Esophagus muscularis mucosa (tissue), 4 donors: ENCODE data around the gene PLK3. TPM values are rescaled to one million over a fixed set of nuclear protein-coding genes. Genes with fewer than 3 reads are reported as not detected.

Experiments
- DNase-seq: peaks from one replicate; pipeline ENCODE4 v3.0.0-alpha.2; 2017; ENCODE audit errors: extremely low spot score
- H3K27ac ChIP-seq, 4 donors: fragments of 200-600 bp; sonication (generic); replicated peaks in 1 of 4; 1 replicate in 3 of 4; 2 replicates in 1 of 4; pipeline ENCODE4 v1.5.1; 2016 to 2019; ENCODE audit warnings: mild to moderate bottlenecking in 1 of 4
- H3K27me3 ChIP-seq, 4 donors: fragments of 200-600 bp; sonication (generic); one replicate each; pipeline versions ENCODE4 v1.5.1 to v1.6.0; 2016 to 2019
- H3K36me3 ChIP-seq, 4 donors: fragments of 200-600 bp; sonication (generic); one replicate each; pipeline ENCODE4 v1.5.1; 2016 to 2019
- H3K4me1 ChIP-seq, 4 donors: fragments of 200-600 bp; sonication (generic); one replicate each; pipeline ENCODE4 v1.5.1; 2016 to 2019
- H3K4me3 ChIP-seq, 4 donors: fragments of 200-600 bp; sonication (generic); 1 replicate in 2 of 4; 2 replicates in 2 of 4; pipeline ENCODE4 v1.5.1; 2016 to 2019; ENCODE audit warnings: mild to moderate bottlenecking in 4 of 4, moderate library complexity in 1 of 4
- H3K9me3 ChIP-seq, 4 donors: fragments of 200-600 bp; sonication (generic); 1 replicate in 3 of 4; 2 replicates in 1 of 4; pipeline ENCODE4 v1.5.1; 2016 to 2019
- CTCF ChIP-seq, 3 experiments: fragments of 200-600 bp in 2 of 3; fragments of 450-650 bp in 1 of 3; sonication (generic) in 2 of 3; IDR thresholded peaks; one replicate each; pipeline ENCODE4 v1.5.1; 2017 to 2019; ENCODE audit warnings: antibody characterized with exemption in 3 of 3, mild to moderate bottlenecking in 2 of 3, moderate library complexity in 1 of 3
- EP300 ChIP-seq: sonication (generic); formaldehyde crosslinking; IDR thresholded peaks from one replicate; pipeline ENCODE4 v1.6.1; 2017; ENCODE audit warnings: antibody characterized with exemption
- POLR2A ChIP-seq: fragments of 450-650 bp; IDR thresholded peaks from one replicate; pipeline ENCODE4 v1.6.1; 2017; ENCODE audit warnings: antibody characterized with exemption, moderate library complexity, mild to moderate bottlenecking, low read depth
- POLR2AphosphoS5 ChIP-seq, 2 donors: sonication (generic); formaldehyde crosslinking; IDR thresholded peaks; one replicate each; pipeline ENCODE4 v1.6.1; 2017; ENCODE audit warnings: antibody characterized with exemption in 2 of 2
- whole genome bisulfite sequencing: methylation state at CpG from one replicate; pipeline ENCODE4 v1.1.5; 2018; 5-methylcytosine and 5-hydroxymethylcytosine counted together
- intact Hi-C: fragments of 100-400 bp; cut with DNase I; formaldehyde crosslinking; loops from one replicate; pipeline ENCODE4 v1.15.1; 2023
- total RNA-seq, 4 donors: library from RNA; depleted of rRNA; stranded (reverse); fragments of >200 nt; gene quantifications; one replicate each; pipeline versions ENCODE4 v1.1.0 to v1.2.1, GENCODE V29; 2016

The PLK3 gene
- total RNA-seq, 4 donors from 2014 or later = 7.9 to 46.4 (median 10.5) TPM

- peaks cover 0 to 10% (median 7%) of the 10 kb centered on the region in 4 donors for H3K4me1 ChIP-seq
- no peak overlapping the region for H3K4me3 ChIP-seq
- H3K36me3 ChIP-seq = peaks cover 0 to 18% (median 8%) of the 10 kb centered on the region in 4 donors
- no peak for DNase-seq
- WGBS = 95% methylated on average over 18 of the region's 21 CpGs
- no peak for TF ChIP-seq POLR2AphosphoS5 (IDR thresholded peaks at IDR 0.05)
- no peak for TF ChIP-seq EP300
- no peak for TF ChIP-seq CTCF (IDR thresholded peaks at IDR 0.05)
- no peak for TF ChIP-seq POLR2A
- no peaks in the 10 kb centered on the region for H3K9me3 ChIP-seq
- H3K27ac ChIP-seq = no peak overlapping the region
- intact Hi-C loops = no loop called here
- H3K27me3 ChIP-seq = no peaks in the 10 kb centered on the region
Observed at GRCh38 chr1:44828003-44828651, 27.9 kb downstream of the PLK3 start.

- Histone ChIP-seq H3K9me3 (no peaks in the 10 kb centered on the region), H3K4me3 (no peak overlapping the region), H3K27me3 (no peaks in the 10 kb centered on the region), H3K36me3 (peaks cover 0 to 18% (median 8%) of the 10 kb centered on the region in 4 donors), H3K4me1 (peaks cover 0 to 10% (median 7%) of the 10 kb centered on the region in 4 donors), H3K27ac (no peak overlapping the region)
- 97% methylated on average over 9 of the region's 15 CpGs for WGBS
- TF ChIP-seq CTCF (IDR thresholded peaks at IDR 0.05) (no peak), POLR2AphosphoS5 (IDR thresholded peaks at IDR 0.05) (no peak), POLR2A (no peak), EP300 (no peak)
- intact Hi-C loops = no loop called here
- DNase-seq = no peak
Observed at GRCh38 chr1:44828841-44829440, 28.8 kb downstream of the PLK3 start.

GRCh38 chr1:44829506-44830384, 29.6 kb downstream of the PLK3 start:
- TF ChIP-seq POLR2A (no peak), POLR2AphosphoS5 (IDR thresholded peaks at IDR 0.05) (no peak), EP300 (no peak), CTCF (IDR thresholded peaks at IDR 0.05) (no peak)
- Histone ChIP-seq H3K4me3 (no peak overlapping the region), H3K9me3 (no peaks in the 10 kb centered on the region), H3K36me3 (peaks cover 0 to 18% (median 8%) of the 10 kb centered on the region in 4 donors), H3K27me3 (no peaks in the 10 kb centered on the region), H3K4me1 (peaks cover 0 to 10% (median 7%) of the 10 kb centered on the region in 4 donors), H3K27ac (no peak overlapping the region)
- intact Hi-C loops = loop anchor here (10.0 kb wide), 2 partner anchors 155 to 475 kb away; partner anchors contain the start of gene EIF2B3
- DNase-seq = no peak
- 93% methylated on average over 10 of the region's 12 CpGs for WGBS

GRCh38 chr1:44830900-44831304, 30.7 kb downstream of the PLK3 start:
- Histone ChIP-seq H3K27ac (no peak overlapping the region), H3K9me3 (no peaks in the 10 kb centered on the region), H3K4me1 (peaks cover 4 to 13% (median 7%) of the 10 kb centered on the region in 4 donors), H3K4me3 (no peak overlapping the region), H3K36me3 (peaks cover 0 to 18% (median 8%) of the 10 kb centered on the region in 4 donors), H3K27me3 (no peaks in the 10 kb centered on the region)
- no peak for TF ChIP-seq EP300
- TF ChIP-seq CTCF (IDR thresholded peaks at IDR 0.05) = no peak
- no peak for TF ChIP-seq POLR2A
- no peak for TF ChIP-seq POLR2AphosphoS5 (IDR thresholded peaks at IDR 0.05)
- no peak for DNase-seq
- intact Hi-C loops = loop anchor here (10.0 kb wide), 2 partner anchors 154 to 474 kb away; partner anchors contain the start of gene EIF2B3
- WGBS = 89% methylated on average over 4 of the region's 10 CpGs
